ENCODE results near the gene LIMCH1.
"Not testable (repeated sequence)": the region's sequence is repeated elsewhere in the genome, so short reads cannot be mapped to it uniquely, and the experiment has no call there.

LIMCH1 gene

DNA sequence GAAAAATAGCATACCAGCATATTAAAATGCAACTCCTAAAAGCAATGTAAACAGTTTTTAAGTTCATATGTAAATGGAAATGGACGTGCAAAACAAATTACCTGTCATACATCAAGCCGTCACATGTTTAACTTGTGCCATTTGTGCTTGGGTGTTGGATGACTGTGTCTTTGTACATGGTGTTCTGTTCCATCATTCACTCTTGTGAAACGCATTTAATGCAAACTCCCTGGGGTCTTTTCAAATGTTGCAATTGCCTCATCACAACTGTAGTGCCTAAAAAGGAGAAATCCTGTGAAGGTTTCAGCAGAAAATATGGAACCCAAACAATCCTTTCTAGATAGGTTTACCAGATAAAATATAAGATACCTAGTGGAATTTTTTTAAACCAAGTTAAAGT is 158.2 kb downstream of the LIMCH1 start:
- no peaks in the 10 kb centered on the region for H3K4me1 ChIP-seq (ENCODE audit: control insufficient read depth, low read depth, low read length)
- H3K36me3 ChIP-seq (ENCODE audit: control insufficient read depth, low read depth, low read length), result no peaks in the 10 kb centered on the region

DNA sequence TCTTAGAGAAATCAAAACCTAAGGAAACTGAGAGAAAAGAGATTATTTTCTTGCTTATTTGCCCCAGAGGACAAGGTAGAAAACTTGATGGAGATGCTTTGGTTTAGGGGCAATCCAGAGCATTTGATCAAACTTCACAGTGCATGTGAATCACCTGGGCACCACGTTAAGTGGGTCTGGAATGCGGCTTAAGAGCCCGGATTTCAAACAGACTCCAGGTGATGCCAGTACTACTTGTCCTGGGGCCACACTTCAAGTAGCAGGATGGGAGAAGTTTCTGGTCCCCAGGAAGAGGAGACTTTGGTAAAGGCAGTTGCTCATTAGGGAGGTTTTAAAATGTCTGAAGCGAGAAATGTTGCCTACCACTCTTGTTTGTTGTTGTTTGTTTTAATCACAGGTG is 158.8 kb downstream of the LIMCH1 start:
- no peaks in the 10 kb centered on the region for H3K27me3 ChIP-seq (ENCODE audit: control insufficient read depth, insufficient read depth, low read length)
- no peaks in the 10 kb centered on the region for H3K4me1 ChIP-seq (ENCODE audit: control insufficient read depth, low read depth, low read length)
- H3K27ac ChIP-seq (ENCODE audit: low read length), result no peak overlapping the region
- no peak overlapping the region for H3K4me3 ChIP-seq (ENCODE audit: low read length)
- no peak overlapping the region for H3K9ac ChIP-seq (ENCODE audit: low read length)
- no peaks in the 10 kb centered on the region for H3K9me3 ChIP-seq (ENCODE audit: control insufficient read depth, low read depth, low read length)
- no peaks in the 10 kb centered on the region for H3K36me3 ChIP-seq (ENCODE audit: control insufficient read depth, low read depth, low read length)

More for the DNA sequence above, 158.2 kb downstream of the LIMCH1 start:
- Histone ChIP-seq H3K27me3 (ENCODE audit: control insufficient read depth, insufficient read depth, low read length) (no peaks in the 10 kb centered on the region), H3K4me3 (ENCODE audit: low read length) (no peak overlapping the region), H3K9ac (ENCODE audit: low read length) (no peak overlapping the region), H3K27ac (ENCODE audit: low read length) (no peak overlapping the region), H3K9me3 (ENCODE audit: control insufficient read depth, low read depth, low read length) (no peaks in the 10 kb centered on the region)

- no peak overlapping the region for H3K9ac ChIP-seq (ENCODE audit: low read length)
- no peaks in the 10 kb centered on the region for H3K9me3 ChIP-seq (ENCODE audit: control insufficient read depth, low read depth, low read length)
- H3K4me1 ChIP-seq (ENCODE audit: control insufficient read depth, low read depth, low read length), result no peaks in the 10 kb centered on the region
- no peaks in the 10 kb centered on the region for H3K27me3 ChIP-seq (ENCODE audit: control insufficient read depth, insufficient read depth, low read length)
- H3K27ac ChIP-seq (ENCODE audit: low read length), result no peak overlapping the region
- H3K4me3 ChIP-seq (ENCODE audit: low read length), result no peak overlapping the region
- no peaks in the 10 kb centered on the region for H3K36me3 ChIP-seq (ENCODE audit: control insufficient read depth, low read depth, low read length)
Observed at GRCh38 chr4:41701983-41702382, 164.0 kb downstream of the LIMCH1 start.

DNA sequence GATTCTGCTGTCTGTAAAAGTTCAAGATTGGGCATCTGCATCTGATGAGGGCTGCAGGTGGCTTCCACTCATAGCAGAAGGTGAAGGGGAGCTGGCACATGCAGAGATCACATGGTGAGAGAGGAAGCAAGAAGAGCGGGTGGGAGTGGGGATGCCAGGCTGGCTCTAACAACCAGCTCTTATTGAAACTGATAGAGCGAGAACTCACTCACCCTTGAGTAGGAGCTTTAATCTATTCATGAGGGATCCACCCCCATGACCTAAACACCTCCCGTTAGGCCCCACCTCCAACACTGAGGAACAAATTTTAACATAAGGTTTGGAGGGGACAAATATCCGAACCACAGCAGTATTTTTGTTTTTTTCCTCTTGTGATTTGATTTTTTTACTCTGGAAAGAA is 164.8 kb downstream of the LIMCH1 start:
- Histone ChIP-seq H3K9me3 (ENCODE audit: control insufficient read depth, low read depth, low read length) (no peaks in the 10 kb centered on the region), H3K27me3 (ENCODE audit: control insufficient read depth, insufficient read depth, low read length) (no peaks in the 10 kb centered on the region), H3K9ac (ENCODE audit: low read length) (no peak overlapping the region), H3K27ac (ENCODE audit: low read length) (no peak overlapping the region), H3K4me3 (ENCODE audit: low read length) (no peak overlapping the region), H3K36me3 (ENCODE audit: control insufficient read depth, low read depth, low read length) (no peaks in the 10 kb centered on the region), H3K4me1 (ENCODE audit: control insufficient read depth, low read depth, low read length) (no peaks in the 10 kb centered on the region)

- H3K9me3 ChIP-seq (ENCODE audit: control insufficient read depth, low read depth, low read length), result no peaks in the 10 kb centered on the region
- H3K27ac ChIP-seq (ENCODE audit: low read length), result no peak overlapping the region
- no peaks in the 10 kb centered on the region for H3K27me3 ChIP-seq (ENCODE audit: control insufficient read depth, insufficient read depth, low read length)
- H3K36me3 ChIP-seq (ENCODE audit: control insufficient read depth, low read depth, low read length), result no peaks in the 10 kb centered on the region
- H3K4me1 ChIP-seq (ENCODE audit: control insufficient read depth, low read depth, low read length), result no peaks in the 10 kb centered on the region
- no peak overlapping the region for H3K4me3 ChIP-seq (ENCODE audit: low read length)
- H3K9ac ChIP-seq (ENCODE audit: low read length), result no peak overlapping the region
Observed at GRCh38 chr4:41703785-41704184, 165.8 kb downstream of the LIMCH1 start.

GRCh38 chr4:41709844-41710481 is 172.0 kb downstream of the LIMCH1 start:
- Histone ChIP-seq H3K9me3 (ENCODE audit: control insufficient read depth, low read depth, low read length) (no peaks in the 10 kb centered on the region), H3K4me1 (ENCODE audit: control insufficient read depth, low read depth, low read length) (no peaks in the 10 kb centered on the region), H3K27ac (ENCODE audit: low read length) (no peak overlapping the region), H3K9ac (ENCODE audit: low read length) (no peak overlapping the region), H3K4me3 (ENCODE audit: low read length) (no peak overlapping the region), H3K27me3 (ENCODE audit: control insufficient read depth, insufficient read depth, low read length) (no peaks in the 10 kb centered on the region), H3K36me3 (ENCODE audit: control insufficient read depth, low read depth, low read length) (no peaks in the 10 kb centered on the region)

- not testable (repeated sequence) for H3K27me3 ChIP-seq (ENCODE audit: control insufficient read depth, insufficient read depth, low read length); H3K9ac ChIP-seq (ENCODE audit: low read length); H3K4me1 ChIP-seq (ENCODE audit: control insufficient read depth, low read depth, low read length); H3K9me3 ChIP-seq (ENCODE audit: control insufficient read depth, low read depth, low read length); H3K4me3 ChIP-seq (ENCODE audit: low read length); H3K27ac ChIP-seq (ENCODE audit: low read length); H3K36me3 ChIP-seq (ENCODE audit: control insufficient read depth, low read depth, low read length)
Observed at GRCh38 chr4:41711654-41712053, 173.7 kb downstream of the LIMCH1 start.

- Histone ChIP-seq H3K4me3 (ENCODE audit: low read length) (no peak overlapping the region), H3K27me3 (ENCODE audit: control insufficient read depth, insufficient read depth, low read length) (no peaks in the 10 kb centered on the region)
Observed at GRCh38 chr4:41712425-41712824, 174.5 kb downstream of the LIMCH1 start.

DNA sequence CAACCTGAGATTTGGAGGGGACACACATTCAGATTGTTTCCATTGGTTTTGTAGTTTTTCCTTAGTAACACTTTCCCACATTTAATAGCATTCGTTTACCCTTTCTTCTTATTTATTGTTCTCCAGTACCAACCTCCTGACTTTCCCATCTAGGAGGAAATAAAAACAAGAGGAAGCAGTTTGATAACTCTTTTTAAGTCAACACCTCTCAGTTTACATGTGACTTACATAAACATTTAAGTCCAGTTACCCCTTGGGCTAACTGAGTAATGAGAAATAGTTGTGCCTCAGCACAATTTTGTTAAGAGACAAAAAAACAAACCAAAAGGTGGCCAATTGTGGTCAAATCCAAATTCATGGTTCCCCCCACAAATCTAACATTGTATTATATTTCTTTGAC is 175.8 kb downstream of the LIMCH1 start:
- Histone ChIP-seq H3K27ac (ENCODE audit: low read length) (no peak overlapping the region), H3K4me1 (ENCODE audit: control insufficient read depth, low read depth, low read length) (no peaks in the 10 kb centered on the region), H3K36me3 (ENCODE audit: control insufficient read depth, low read depth, low read length) (no peaks in the 10 kb centered on the region), H3K9me3 (ENCODE audit: control insufficient read depth, low read depth, low read length) (no peaks in the 10 kb centered on the region), H3K9ac (ENCODE audit: low read length) (no peak overlapping the region), H3K27me3 (ENCODE audit: control insufficient read depth, insufficient read depth, low read length) (no peaks in the 10 kb centered on the region), H3K4me3 (ENCODE audit: low read length) (no peak overlapping the region)

More at GRCh38 chr4:41712425-41712824, 174.5 kb downstream of the LIMCH1 start:
- Histone ChIP-seq H3K27ac (ENCODE audit: low read length) (no peak overlapping the region), H3K9me3 (ENCODE audit: control insufficient read depth, low read depth, low read length) (no peaks in the 10 kb centered on the region), H3K36me3 (ENCODE audit: control insufficient read depth, low read depth, low read length) (no peaks in the 10 kb centered on the region), H3K9ac (ENCODE audit: low read length) (no peak overlapping the region), H3K4me1 (ENCODE audit: control insufficient read depth, low read depth, low read length) (no peaks in the 10 kb centered on the region)

- no peaks in the 10 kb centered on the region for H3K36me3 ChIP-seq (ENCODE audit: control insufficient read depth, low read depth, low read length)
- H3K27me3 ChIP-seq (ENCODE audit: control insufficient read depth, insufficient read depth, low read length), result no peaks in the 10 kb centered on the region
- H3K9me3 ChIP-seq (ENCODE audit: control insufficient read depth, low read depth, low read length), result no peaks in the 10 kb centered on the region
- no peak overlapping the region for H3K9ac ChIP-seq (ENCODE audit: low read length)
- no peak overlapping the region for H3K27ac ChIP-seq (ENCODE audit: low read length)
- no peaks in the 10 kb centered on the region for H3K4me1 ChIP-seq (ENCODE audit: control insufficient read depth, low read depth, low read length)
- no peak overlapping the region for H3K4me3 ChIP-seq (ENCODE audit: low read length)
Observed at GRCh38 chr4:41714364-41715000, 176.5 kb downstream of the LIMCH1 start.

DNA sequence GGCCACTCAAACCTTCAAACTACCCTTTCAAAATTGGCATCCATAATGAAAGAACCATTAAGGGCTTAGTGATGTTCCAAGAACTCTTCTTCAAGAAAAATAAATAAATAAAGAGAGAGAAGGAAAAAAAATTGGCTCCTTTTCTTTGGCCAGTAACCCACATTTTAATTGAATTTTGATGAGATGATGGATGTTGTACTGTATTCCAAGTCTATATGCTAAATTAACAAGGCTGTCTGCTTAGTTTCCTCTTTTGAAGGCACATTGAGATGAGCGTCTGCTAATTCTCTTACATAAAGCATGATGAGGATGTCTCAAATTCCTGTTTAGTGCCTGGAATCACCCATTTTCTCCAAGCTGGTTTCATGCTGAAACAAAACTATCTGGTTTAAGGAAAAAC is 177.2 kb downstream of the LIMCH1 start:
- Histone ChIP-seq H3K9ac (ENCODE audit: low read length) (no peak overlapping the region), H3K4me1 (ENCODE audit: control insufficient read depth, low read depth, low read length) (no peaks in the 10 kb centered on the region), H3K27me3 (ENCODE audit: control insufficient read depth, insufficient read depth, low read length) (peaks cover 6% of the 10 kb centered on the region), H3K9me3 (ENCODE audit: control insufficient read depth, low read depth, low read length) (no peaks in the 10 kb centered on the region), H3K27ac (ENCODE audit: low read length) (no peak overlapping the region), H3K36me3 (ENCODE audit: control insufficient read depth, low read depth, low read length) (no peaks in the 10 kb centered on the region), H3K4me3 (ENCODE audit: low read length) (no peak overlapping the region)

GRCh38 chr4:41718907-41719306 is 180.9 kb downstream of the LIMCH1 start:
- no peaks in the 10 kb centered on the region for H3K9me3 ChIP-seq (ENCODE audit: control insufficient read depth, low read depth, low read length)
- no peaks in the 10 kb centered on the region for H3K4me1 ChIP-seq (ENCODE audit: control insufficient read depth, low read depth, low read length)
- H3K9ac ChIP-seq (ENCODE audit: low read length), result no peak overlapping the region
- H3K4me3 ChIP-seq (ENCODE audit: low read length), result no peak overlapping the region
- H3K36me3 ChIP-seq (ENCODE audit: control insufficient read depth, low read depth, low read length), result no peaks in the 10 kb centered on the region
- H3K27ac ChIP-seq (ENCODE audit: low read length), result no peak overlapping the region
- H3K27me3 ChIP-seq (ENCODE audit: control insufficient read depth, insufficient read depth, low read length), result peaks cover 11% of the 10 kb centered on the region

All from iPS-18a (cell line).